HCT116 (cell line): ENCODE measurements around the gene QPCT.

Experiments
- CTCF ChIP-seq, 3 experiments: fragments of 200-600 bp in 1 of 3; sonication (generic) in 1 of 3; IDR thresholded peaks in 2 of 3; conservative IDR thresholded peaks in 1 of 3; 2 replicates each; pipeline ENCODE4 v1.5.1; 2012 to 2017; ENCODE audit warnings: low read depth in 2 of 3, low read length in 2 of 3, antibody characterized with exemption in 1 of 3, borderline replicate concordance in 1 of 3, control low read depth in 1 of 3, mild to moderate bottlenecking in 1 of 3, mixed read lengths in 1 of 3, mixed run types in 1 of 3, moderate library complexity in 1 of 3; ENCODE audit not compliant: insufficient read depth in 1 of 3
- EZH2 ChIP-seq: fragments of 200-600 bp; sonication (generic); IDR thresholded peaks from 2 replicates; pipeline ENCODE4 v1.6.1; 2017; ENCODE audit warnings: antibody characterized with exemption, mixed run types
- MAX ChIP-seq: IDR thresholded peaks from 2 replicates; pipeline ENCODE4 v1.6.1; 2012
- SP1 ChIP-seq: IDR thresholded peaks from 2 replicates; pipeline ENCODE4 v1.6.1; 2012; ENCODE audit warnings: low read depth
- SRF ChIP-seq: IDR thresholded peaks from 2 replicates; pipeline ENCODE4 v1.6.1; 2012; ENCODE audit warnings: low read depth
- YY1 ChIP-seq: IDR thresholded peaks from 2 replicates; pipeline ENCODE4 v1.6.1; 2011; ENCODE audit warnings: low read length, low read depth, moderate library complexity, mild to moderate bottlenecking; ENCODE audit not compliant: insufficient replicate concordance; ENCODE audit errors: extremely low read depth

- TF ChIP-seq CTCF (IDR thresholded peaks at IDR 0.05 in 2 of 3, conservative IDR thresholded peaks at IDR 0.05 in 1 of 3; ENCODE audit: borderline replicate concordance in 1 of 3, insufficient read depth in 1 of 3, low read depth in 2 of 3, low read length in 2 of 3) (no peak), SP1 (no peak), SRF (no peak), MAX (no peak), EZH2 (no peak), YY1 (no peak)
These were observed 43.9 kb upstream of the QPCT start for GRCh38 chr2:37300578-37300977.
